Dendritic cell treated with granulocyte-macrophage colony-stimulating factor and Interleukin-4, amounts not matched to agents 40 ng/mL and 50 ng/mL, for 4 days (primary cell): ENCODE measurements around the gene KIF22.
"Not testable (repeated sequence)": the region's sequence is repeated elsewhere in the genome, so short reads cannot be mapped to it uniquely, and the experiment has no call there.

ENCODE experiments used
- H3K27ac Mint-ChIP-seq: one replicate; pipeline ENCODE4 v1.8.0; 2022; ENCODE audit warnings: mild to moderate bottlenecking, mixed read lengths
- H3K27me3 Mint-ChIP-seq: one replicate; pipeline ENCODE4 v1.8.0; 2022; ENCODE audit warnings: mild to moderate bottlenecking, mixed read lengths
- H3K36me3 Mint-ChIP-seq: one replicate; pipeline ENCODE4 v1.8.0; 2022; ENCODE audit warnings: low read depth, mixed read lengths
- H3K4me1 Mint-ChIP-seq: one replicate; pipeline ENCODE4 v1.8.0; 2022; ENCODE audit warnings: low read depth, mixed read lengths
- H3K4me3 Mint-ChIP-seq: one replicate; pipeline ENCODE4 v1.8.0; 2022; ENCODE audit warnings: mild to moderate bottlenecking, moderate library complexity, mixed read lengths
- H3K9me3 Mint-ChIP-seq: one replicate; pipeline ENCODE4 v1.8.0; 2022; ENCODE audit warnings: mixed read lengths
- intact Hi-C: fragments of 100-400 bp; cut with micrococcal nuclease; formaldehyde crosslinking; loops from one replicate; pipeline ENCODE4 v1.15.0; 2022

Gene KIF22

DNA sequence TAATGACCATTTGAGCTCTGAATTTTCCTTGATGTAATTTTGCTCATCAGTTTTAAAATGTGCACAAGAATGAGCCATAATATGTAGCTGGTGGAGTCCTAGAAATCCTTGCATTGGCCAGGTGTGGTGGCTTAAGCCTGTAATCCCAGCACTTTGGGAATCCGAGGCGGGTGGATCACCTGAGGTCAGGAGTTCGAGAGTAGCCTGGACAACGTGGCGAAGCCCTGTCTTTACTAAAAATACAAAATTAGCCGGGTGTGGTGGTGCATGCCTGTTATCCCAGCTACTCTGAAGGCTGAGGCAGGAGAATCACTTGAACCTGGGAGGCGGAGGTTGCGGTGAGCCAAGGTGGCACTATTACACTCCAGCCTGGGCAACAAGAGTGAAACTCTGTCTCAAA, 33.5 kb upstream of the KIF22 start:
- H3K36me3 Mint-ChIP-seq, intact Hi-C loops, H3K27me3 Mint-ChIP-seq, H3K9me3 Mint-ChIP-seq, H3K27ac Mint-ChIP-seq, H3K4me3 Mint-ChIP-seq: not testable (repeated sequence)
- peaks cover 13% of the 10 kb centered on the region for H3K4me1 Mint-ChIP-seq

DNA sequence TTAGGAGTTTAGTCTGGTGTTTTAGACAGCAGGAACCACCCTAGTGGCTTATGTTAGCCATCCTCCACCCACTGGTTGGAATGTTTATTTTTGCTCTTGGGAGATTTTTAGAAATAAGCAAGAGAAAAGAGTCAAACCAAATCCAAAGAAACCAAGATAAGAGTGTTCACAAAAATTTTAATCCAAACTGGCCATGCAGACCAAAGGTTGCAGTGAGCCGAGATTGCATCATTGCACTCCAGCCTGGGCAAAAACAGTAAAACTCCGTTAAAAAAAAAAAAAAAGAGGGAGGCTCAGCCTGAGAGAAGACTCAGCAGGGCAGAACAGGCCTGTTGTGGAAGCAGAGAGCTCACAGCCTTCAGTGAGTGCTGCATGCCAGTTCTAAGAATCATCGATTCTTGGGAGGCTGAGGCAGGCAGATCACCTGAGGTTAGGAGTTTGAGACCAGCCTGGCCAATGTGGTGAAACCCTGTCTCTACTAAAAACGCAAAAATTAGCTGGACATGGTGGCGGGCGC, 32.5 kb upstream of the KIF22 start:
- Mint-ChIP-seq H3K27me3 (no peaks in the 10 kb centered on the region), H3K4me1 (peaks cover 16% of the 10 kb centered on the region), H3K27ac (no peak overlapping the region), H3K36me3 (no peaks in the 10 kb centered on the region), H3K4me3 (no peak overlapping the region), H3K9me3 (no peaks in the 10 kb centered on the region)
- intact Hi-C loops = no loop called here

DNA sequence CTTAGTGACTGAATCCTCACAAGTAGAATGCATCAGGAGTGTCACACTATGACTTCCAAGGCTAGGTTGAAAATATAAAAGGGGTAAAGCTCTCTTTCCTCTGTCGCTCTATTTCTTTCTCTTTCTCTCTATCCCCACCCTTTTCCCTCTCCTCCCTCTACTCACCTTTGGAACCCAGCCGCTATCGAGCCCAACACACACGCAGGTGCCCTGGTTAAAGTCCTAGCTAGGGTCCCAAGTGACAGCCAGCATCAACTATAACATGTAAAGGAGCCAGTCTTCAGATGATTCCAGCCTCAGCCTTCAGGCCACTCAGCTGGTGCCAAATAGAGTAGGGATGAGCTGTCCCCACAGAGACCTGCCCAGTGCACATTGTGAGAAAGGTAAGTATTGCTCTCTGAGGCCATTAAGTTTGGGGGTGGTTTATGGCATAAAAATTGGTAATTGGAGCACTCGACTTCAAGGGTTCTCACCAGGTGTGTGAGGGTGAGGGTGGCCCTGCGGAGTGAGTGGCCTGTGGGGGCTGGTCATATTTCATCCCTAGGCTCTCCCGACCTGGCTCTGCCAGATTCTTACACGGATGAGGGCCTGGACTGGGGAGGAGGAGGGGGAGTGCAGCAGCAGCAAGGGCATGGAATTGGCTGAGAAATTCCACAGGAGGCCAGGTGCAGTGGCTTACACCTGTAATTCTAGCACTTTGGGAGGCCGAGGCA, 29.8 kb upstream of the KIF22 start:
- Mint-ChIP-seq H3K36me3 (no peaks in the 10 kb centered on the region), H3K9me3 (no peaks in the 10 kb centered on the region), H3K4me3 (no peak overlapping the region), H3K4me1 (peaks cover 22% of the 10 kb centered on the region), H3K27ac (no peak overlapping the region), H3K27me3 (peaks cover 2% of the 10 kb centered on the region)
- intact Hi-C loops = no loop called here

DNA sequence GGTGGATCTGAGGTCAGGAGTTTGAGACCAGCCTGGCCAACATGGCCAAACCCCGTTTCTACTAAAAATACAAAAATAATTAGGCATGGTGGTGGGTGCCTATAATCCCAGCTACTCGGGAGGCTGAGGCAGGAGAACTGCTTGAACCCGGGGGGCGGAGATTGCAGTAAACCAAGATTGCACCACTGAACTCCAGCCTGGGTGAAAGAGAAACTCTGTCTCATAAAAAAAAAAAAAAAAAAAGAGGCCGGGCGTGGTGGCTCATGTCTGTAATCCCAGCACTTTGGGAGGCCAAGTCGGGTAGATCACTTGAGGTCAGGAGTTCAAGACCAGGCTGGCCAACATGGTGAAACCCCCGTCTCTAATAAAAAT, 29.3 kb upstream of the KIF22 start:
- H3K9me3 Mint-ChIP-seq, H3K4me3 Mint-ChIP-seq, H3K27me3 Mint-ChIP-seq, H3K36me3 Mint-ChIP-seq, intact Hi-C loops, H3K27ac Mint-ChIP-seq: not testable (repeated sequence)
- H3K4me1 Mint-ChIP-seq = peaks cover 22% of the 10 kb centered on the region

- peaks cover 2% of the 10 kb centered on the region for H3K27me3 Mint-ChIP-seq
- H3K27ac Mint-ChIP-seq = no peak overlapping the region
- intact Hi-C loops = no loop called here
- H3K4me3 Mint-ChIP-seq = no peak overlapping the region
- no peaks in the 10 kb centered on the region for H3K9me3 Mint-ChIP-seq
- peaks cover 22% of the 10 kb centered on the region for H3K4me1 Mint-ChIP-seq
- H3K36me3 Mint-ChIP-seq = no peaks in the 10 kb centered on the region
Measured at GRCh38 chr16:29761882-29762281, 28.7 kb upstream of the KIF22 start.

GRCh38 chr16:29763326-29763725, 27.2 kb upstream of the KIF22 start:
- no peak overlapping the region for H3K4me3 Mint-ChIP-seq
- no peaks in the 10 kb centered on the region for H3K9me3 Mint-ChIP-seq
- intact Hi-C loops = no loop called here
- peaks cover 15% of the 10 kb centered on the region for H3K4me1 Mint-ChIP-seq
- peaks cover 2% of the 10 kb centered on the region for H3K27me3 Mint-ChIP-seq
- H3K36me3 Mint-ChIP-seq = no peaks in the 10 kb centered on the region
- no peak overlapping the region for H3K27ac Mint-ChIP-seq

DNA sequence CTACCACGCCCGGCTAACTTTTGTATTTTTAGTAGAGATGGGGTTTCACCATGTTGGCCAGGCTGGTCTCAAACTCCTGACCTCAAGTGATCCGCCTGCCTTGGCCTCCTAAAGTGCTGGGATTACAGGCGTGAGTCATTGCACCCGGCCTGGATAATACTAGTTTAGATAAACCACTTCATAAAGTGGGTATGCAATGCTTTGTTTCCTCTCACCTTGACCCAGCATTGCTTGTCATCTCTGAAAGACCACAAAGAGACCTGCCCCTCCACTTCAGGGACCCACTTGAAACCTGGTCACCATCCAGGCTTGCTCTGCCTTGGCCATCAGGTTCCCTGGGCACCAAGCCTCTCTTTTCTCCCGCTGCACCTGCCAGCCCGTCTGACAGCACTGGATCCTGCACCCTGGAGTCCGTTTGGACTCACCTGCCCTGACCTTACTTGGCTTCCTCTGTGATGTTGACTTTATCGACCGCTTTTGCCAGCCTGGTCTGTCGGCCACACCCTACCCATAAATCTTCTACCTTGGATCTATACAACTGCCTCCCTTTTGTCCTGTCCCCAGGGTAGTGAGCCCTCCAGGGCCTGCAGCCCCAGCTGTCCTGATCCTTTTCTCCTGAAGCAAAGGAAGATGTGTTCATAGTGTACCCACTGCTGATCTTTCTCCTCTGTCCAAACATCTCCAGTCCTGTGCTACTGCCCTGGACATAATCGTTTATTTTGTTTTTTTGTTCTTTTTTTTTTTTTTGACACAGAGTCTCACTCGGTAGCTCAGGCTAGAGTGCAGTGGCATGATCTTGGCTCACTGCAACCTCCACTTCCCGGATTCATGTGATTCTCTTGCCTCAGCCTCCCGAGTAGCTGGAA, 25.2 kb upstream of the KIF22 start:
- Mint-ChIP-seq H3K27ac (no peak overlapping the region), H3K36me3 (no peaks in the 10 kb centered on the region), H3K4me1 (peaks cover 13% of the 10 kb centered on the region), H3K9me3 (no peaks in the 10 kb centered on the region), H3K4me3 (no peak overlapping the region), H3K27me3 (peaks cover 2% of the 10 kb centered on the region)
- intact Hi-C loops = no loop called here

DNA sequence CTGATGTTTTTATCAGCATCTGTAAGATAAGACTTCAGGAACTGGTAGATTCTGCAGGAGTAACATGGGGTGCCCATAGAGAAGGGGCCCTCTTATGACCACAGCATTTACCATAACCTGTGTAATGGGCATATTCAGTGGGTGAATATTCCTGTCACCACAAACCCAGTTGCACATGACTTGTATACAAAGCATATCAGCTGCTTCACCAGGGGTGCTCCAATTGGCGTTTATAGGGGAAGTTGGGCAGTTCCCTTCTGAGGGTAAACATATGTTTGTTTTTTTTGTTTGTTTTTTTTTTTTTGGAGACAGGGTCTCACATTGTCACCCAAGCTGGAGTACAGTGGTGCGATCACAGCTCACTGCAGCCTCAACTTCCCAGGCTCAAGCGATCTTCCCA, 24.0 kb upstream of the KIF22 start:
- no peaks in the 10 kb centered on the region for H3K36me3 Mint-ChIP-seq
- peaks cover 2% of the 10 kb centered on the region for H3K27me3 Mint-ChIP-seq

DNA sequence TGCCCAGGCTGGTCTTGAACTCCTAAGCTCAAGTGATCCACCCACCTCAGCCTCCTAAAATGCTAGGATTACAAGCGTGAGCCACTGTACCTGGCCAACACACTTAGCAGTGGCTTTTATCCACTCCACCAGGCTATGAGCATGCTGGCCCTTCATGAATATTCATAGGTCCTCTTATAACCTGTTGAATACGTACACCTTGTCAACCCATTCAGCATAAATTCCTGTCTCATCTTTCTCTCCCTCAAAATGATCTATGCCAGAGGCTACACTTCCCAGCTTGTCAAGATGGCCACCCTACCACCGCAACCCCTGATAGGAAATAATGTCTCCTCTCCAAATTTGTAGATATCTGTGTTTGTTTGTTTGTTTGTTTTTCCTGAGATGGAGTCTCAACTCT, 23.5 kb upstream of the KIF22 start:
- intact Hi-C loops = no loop called here
- H3K9me3 Mint-ChIP-seq = no peaks in the 10 kb centered on the region

More for the DNA sequence above, 24.0 kb upstream of the KIF22 start:
- Mint-ChIP-seq H3K4me3 (no peak overlapping the region), H3K4me1 (peaks cover 19% of the 10 kb centered on the region), H3K9me3 (no peaks in the 10 kb centered on the region), H3K27ac (no peak overlapping the region)
- intact Hi-C loops = no loop called here

DNA sequence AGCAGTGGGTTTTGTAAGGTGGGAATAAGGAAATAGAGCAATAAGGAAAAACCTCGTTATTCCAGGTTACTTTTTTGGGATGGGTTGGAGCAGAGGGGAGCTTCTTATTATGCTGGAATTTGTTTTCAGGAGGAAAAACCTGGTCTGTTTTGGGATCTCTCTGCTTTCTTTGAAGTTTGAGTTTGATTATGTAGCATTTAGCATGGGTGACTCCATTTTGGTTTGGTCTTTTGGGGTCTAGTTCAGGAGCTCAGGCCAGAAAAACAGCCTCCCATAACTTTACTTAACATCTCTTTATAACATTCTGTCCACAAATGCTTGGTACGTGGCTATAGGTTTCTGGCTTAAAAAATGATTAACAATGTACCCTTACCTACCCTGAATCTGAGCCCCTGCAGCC, 21.0 kb upstream of the KIF22 start:
- Mint-ChIP-seq H3K4me1 (peaks cover 25% of the 10 kb centered on the region), H3K27ac (no peak overlapping the region), H3K36me3 (no peaks in the 10 kb centered on the region), H3K4me3 (no peak overlapping the region), H3K9me3 (no peaks in the 10 kb centered on the region), H3K27me3 (no peaks in the 10 kb centered on the region)
- intact Hi-C loops = no loop called here

More for the DNA sequence above, 23.5 kb upstream of the KIF22 start:
- no peak overlapping the region for H3K27ac Mint-ChIP-seq
- no peaks in the 10 kb centered on the region for H3K36me3 Mint-ChIP-seq
- H3K4me1 Mint-ChIP-seq = peaks cover 21% of the 10 kb centered on the region
- H3K4me3 Mint-ChIP-seq = no peak overlapping the region
- H3K27me3 Mint-ChIP-seq = peaks cover 2% of the 10 kb centered on the region

GRCh38 chr16:29770250-29770929, 20.2 kb upstream of the KIF22 start:
- Mint-ChIP-seq H3K36me3 (no peaks in the 10 kb centered on the region), H3K4me3 (no peak overlapping the region), H3K9me3 (no peaks in the 10 kb centered on the region), H3K4me1 (peaks cover 25% of the 10 kb centered on the region), H3K27ac (no peak overlapping the region), H3K27me3 (no peaks in the 10 kb centered on the region)
- intact Hi-C loops = no loop called here

DNA sequence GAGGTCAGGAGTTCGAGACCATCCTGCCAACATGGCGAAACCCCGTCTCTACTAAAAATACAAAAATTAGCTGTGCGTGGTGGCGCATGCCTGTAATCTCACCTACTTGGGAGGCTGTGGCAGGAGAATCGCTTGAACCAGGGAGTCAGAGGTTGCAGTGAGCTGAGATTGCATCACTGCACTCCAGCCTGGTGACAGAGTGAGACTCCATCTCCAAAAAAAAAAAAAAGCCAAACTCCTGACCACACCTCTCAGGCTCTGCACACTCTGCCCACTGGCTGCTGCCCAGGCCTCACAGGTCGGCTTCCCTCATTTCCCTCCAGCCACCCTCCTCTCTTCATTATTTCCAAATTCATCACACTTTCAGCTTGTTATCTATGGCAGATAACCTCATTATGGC, 18.2 kb upstream of the KIF22 start:
- H3K9me3 Mint-ChIP-seq, H3K27ac Mint-ChIP-seq, H3K4me3 Mint-ChIP-seq, H3K27me3 Mint-ChIP-seq, intact Hi-C loops, H3K36me3 Mint-ChIP-seq: not testable (repeated sequence)
- H3K4me1 Mint-ChIP-seq = peaks cover 25% of the 10 kb centered on the region

DNA sequence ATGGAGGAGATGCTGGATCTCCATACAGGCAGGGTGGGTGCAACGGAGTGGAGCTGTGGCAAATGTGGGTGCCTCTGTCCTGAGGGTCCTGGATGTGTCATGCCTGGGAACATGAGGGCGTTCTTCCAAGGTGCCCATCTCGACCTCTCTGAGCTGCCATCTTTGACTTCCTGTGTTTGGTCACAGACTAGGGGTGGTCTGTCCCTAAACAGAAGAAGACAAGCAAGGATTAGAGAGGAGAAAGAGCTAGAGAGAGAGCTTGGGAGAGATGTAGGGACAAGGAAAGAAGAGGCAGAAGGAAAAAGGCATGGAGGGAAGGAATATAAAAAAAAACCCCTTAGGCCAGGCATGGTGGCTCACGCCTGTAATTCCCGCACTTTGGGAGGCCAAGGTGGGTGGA, 15.8 kb upstream of the KIF22 start:
- Mint-ChIP-seq H3K4me1 (peaks cover 25% of the 10 kb centered on the region), H3K27me3 (peaks cover 10% of the 10 kb centered on the region), H3K9me3 (no peaks in the 10 kb centered on the region), H3K27ac (no peak overlapping the region), H3K36me3 (no peaks in the 10 kb centered on the region), H3K4me3 (no peak overlapping the region)
- intact Hi-C loops = no loop called here

GRCh38 chr16:29775742-29776408, 14.7 kb upstream of the KIF22 start:
- H3K27me3 Mint-ChIP-seq = peaks cover 10% of the 10 kb centered on the region
- no peak overlapping the region for H3K4me3 Mint-ChIP-seq
- no peaks in the 10 kb centered on the region for H3K36me3 Mint-ChIP-seq
- peaks cover 22% of the 10 kb centered on the region for H3K4me1 Mint-ChIP-seq
- no peak overlapping the region for H3K27ac Mint-ChIP-seq
- H3K9me3 Mint-ChIP-seq = no peaks in the 10 kb centered on the region
- intact Hi-C loops = no loop called here
